Heart left ventricle (tissue), 16 donors: ENCODE measurements around the gene DBF4. TPM values are rescaled to one million over a fixed set of nuclear protein-coding genes. Genes with fewer than 3 reads are reported as not detected.
"Not testable (repeated sequence)": the region's sequence is repeated elsewhere in the genome, so short reads cannot be mapped to it uniquely, and the experiment has no call there.

ENCODE experiments used
- ATAC-seq, 4 donors: fragments of 200-7000 bp; cut with Tn5 transposase; one replicate each; pipeline ENCODE4 v1.9.1; 2020 to 2022; ENCODE audit warnings: moderate library complexity in 4 of 4, mild to moderate bottlenecking in 3 of 4, moderate number of reproducible peaks in 1 of 4
- DNase-seq, 5 donors: peaks; one replicate each; pipeline ENCODE4 v3.0.0-alpha.2; 2020
- H3K27ac ChIP-seq, 12 donors: fragments of 200-600 bp; sonication (generic) in 4 of 12; one replicate each; pipeline versions ENCODE4 v1.5.0 to v1.8.0; 2016 to 2022; ENCODE audit warnings: mild to moderate bottlenecking in 2 of 12
- H3K27me3 ChIP-seq, 9 donors: fragments of 200-600 bp; sonication (generic) in 2 of 9; one replicate each; pipeline versions ENCODE4 v1.5.1 to v1.8.0; 2016 to 2022; ENCODE audit warnings: mild to moderate bottlenecking in 3 of 9
- H3K36me3 ChIP-seq, 9 donors: fragments of 200-600 bp; sonication (generic) in 2 of 9; one replicate each; pipeline versions ENCODE4 v1.5.0 to v1.8.0; 2018 to 2022; ENCODE audit warnings: mild to moderate bottlenecking in 2 of 9
- H3K4me1 ChIP-seq, 12 donors: fragments of 200-600 bp; sonication (generic) in 4 of 12; one replicate each; pipeline versions ENCODE4 v1.5.0 to v1.8.0; 2016 to 2022; ENCODE audit warnings: mild to moderate bottlenecking in 3 of 12
- H3K4me3 ChIP-seq, 12 donors: fragments of 200-600 bp; sonication (generic) in 4 of 12; one replicate each; pipeline versions ENCODE4 v1.5.0 to v1.8.0; 2017 to 2022; ENCODE audit warnings: mild to moderate bottlenecking in 9 of 12, moderate library complexity in 4 of 12
- H3K9me3 ChIP-seq, 12 donors: fragments of 200-600 bp; sonication (generic) in 4 of 12; one replicate each; pipeline versions ENCODE4 v1.5.0 to v1.8.0; 2016 to 2022; ENCODE audit warnings: mild to moderate bottlenecking in 1 of 12
- POLR2A ChIP-seq, 2 donors: fragments of 450-650 bp; IDR thresholded peaks; one replicate each; pipeline ENCODE4 v1.6.1; 2017; ENCODE audit warnings: antibody characterized with exemption in 2 of 2, mild to moderate bottlenecking in 2 of 2, moderate library complexity in 2 of 2
- WGBS, 4 donors: extraction: QIAGEN DNeasy Blood & Tissue Kit in 2 of 4; methylation state at CpG; one replicate each; pipeline versions ENCODE4 v1.1.5 to v1.1.7; 2013 to 2018; 5-methylcytosine and 5-hydroxymethylcytosine counted together
- intact Hi-C, 10 donors: fragments of 100-400 bp; cut with DNase I; formaldehyde crosslinking; loops; one replicate each; pipeline versions ENCODE4 v1.11.1 to v1.14.2; 2022
- long read RNA-seq, 3 donors: library from polyadenylated mRNA; unstranded; transcript quantifications; one replicate each; pipeline ENCODE4 v2.0.0, GENCODE V29; 2020 to 2021
- polyA plus RNA-seq, 2 donors: library from polyadenylated mRNA; stranded (reverse); fragments of 200-250 nt; gene quantifications; one replicate each; pipeline ENCODE4 v1.2.3, GENCODE V29; 2013
- total RNA-seq, 9 donors: library from RNA; depleted of rRNA in 2 of 9; stranded (reverse); fragments of >200 nt in 2 of 9; fragmentation: NEBNext Ultra II Directional in 3 of 9; extraction: Animal tissue kit (Norgen Biotek cat#: 25700) in 3 of 9; gene quantifications; one replicate each; pipeline versions ENCODE4 v1.1.0 to v1.2.4, GENCODE V29; 2016 to 2023
- TF ChIP-seq, protein P1 (sequence below), 12 donors: fragments of 200-600 bp; sonication (generic) in 4 of 12; IDR thresholded peaks; one replicate each; pipeline versions ENCODE4 v1.5.0 to v1.8.0; 2018 to 2022; ENCODE audit warnings: antibody characterized with exemption in 12 of 12, mild to moderate bottlenecking in 5 of 12
- donor health status: ischemic (EF 13 %, LVEDD 7.1; RV severe dilation, severe dysfunction).
- donor health status: healthy with polysubstance abuse.
- donor health status: DM: no; HTN: yes; CAD: no.
- donor health status: DM: no; HTN: no; CAD: no.
- donor health status: ischemic (EF 25% LVEDD 6.9; RV normal size, moderate dysfunction).
- donor health status: ischemic (EF 25% LVEDD 5.7; RV mildly dilated, moderate dysfunction).
- donor health status: healthy.
- donor health status: DM: yes; HTN: yes; CAD: no.
- donor health status: ischemic (EF 35%, LVEDD 5.7; RV mildly dilated, moderate dysfunction).
- donor health status: nonischemic (EF 11% LVEDD 7.7; RV severe dilation, severe dysfunction).
- donor health status: DM: yes; HTN: yes; CAD: no.
- donor health status: PGD.
- donor health status: ischemic (EF 29% LVEDD 5.4; RV normal size, mild dysfunction).
- donor health status: nonischemic (EF 23%, LVEDD 6.1; RV moderate dilation, normal function).

Gene DBF4, protein sequence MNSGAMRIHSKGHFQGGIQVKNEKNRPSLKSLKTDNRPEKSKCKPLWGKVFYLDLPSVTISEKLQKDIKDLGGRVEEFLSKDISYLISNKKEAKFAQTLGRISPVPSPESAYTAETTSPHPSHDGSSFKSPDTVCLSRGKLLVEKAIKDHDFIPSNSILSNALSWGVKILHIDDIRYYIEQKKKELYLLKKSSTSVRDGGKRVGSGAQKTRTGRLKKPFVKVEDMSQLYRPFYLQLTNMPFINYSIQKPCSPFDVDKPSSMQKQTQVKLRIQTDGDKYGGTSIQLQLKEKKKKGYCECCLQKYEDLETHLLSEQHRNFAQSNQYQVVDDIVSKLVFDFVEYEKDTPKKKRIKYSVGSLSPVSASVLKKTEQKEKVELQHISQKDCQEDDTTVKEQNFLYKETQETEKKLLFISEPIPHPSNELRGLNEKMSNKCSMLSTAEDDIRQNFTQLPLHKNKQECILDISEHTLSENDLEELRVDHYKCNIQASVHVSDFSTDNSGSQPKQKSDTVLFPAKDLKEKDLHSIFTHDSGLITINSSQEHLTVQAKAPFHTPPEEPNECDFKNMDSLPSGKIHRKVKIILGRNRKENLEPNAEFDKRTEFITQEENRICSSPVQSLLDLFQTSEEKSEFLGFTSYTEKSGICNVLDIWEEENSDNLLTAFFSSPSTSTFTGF
- 1 to 10 TPM; 1.0 to 7.8 (median 2.8) TPM for total RNA-seq
- 1 to 10 TPM; 1.2 to 2.4 TPM for polyA plus RNA-seq
- long read RNA-seq, donor 1, partial matches to known transcripts = 0 of 3 reads
- long read RNA-seq, donor 1, other reads (novel, unspliced or antisense) = 1 of 3 reads
- long read RNA-seq, donor 2, partial matches to known transcripts = 0 of 2 reads
- long read RNA-seq, donor 2, other reads (novel, unspliced or antisense) = 1 of 2 reads
- long read RNA-seq, donor 3, partial matches to known transcripts = 0 of 1 reads
- long read RNA-seq, donor 3, other reads (novel, unspliced or antisense) = 0 of 1 reads

DNA sequence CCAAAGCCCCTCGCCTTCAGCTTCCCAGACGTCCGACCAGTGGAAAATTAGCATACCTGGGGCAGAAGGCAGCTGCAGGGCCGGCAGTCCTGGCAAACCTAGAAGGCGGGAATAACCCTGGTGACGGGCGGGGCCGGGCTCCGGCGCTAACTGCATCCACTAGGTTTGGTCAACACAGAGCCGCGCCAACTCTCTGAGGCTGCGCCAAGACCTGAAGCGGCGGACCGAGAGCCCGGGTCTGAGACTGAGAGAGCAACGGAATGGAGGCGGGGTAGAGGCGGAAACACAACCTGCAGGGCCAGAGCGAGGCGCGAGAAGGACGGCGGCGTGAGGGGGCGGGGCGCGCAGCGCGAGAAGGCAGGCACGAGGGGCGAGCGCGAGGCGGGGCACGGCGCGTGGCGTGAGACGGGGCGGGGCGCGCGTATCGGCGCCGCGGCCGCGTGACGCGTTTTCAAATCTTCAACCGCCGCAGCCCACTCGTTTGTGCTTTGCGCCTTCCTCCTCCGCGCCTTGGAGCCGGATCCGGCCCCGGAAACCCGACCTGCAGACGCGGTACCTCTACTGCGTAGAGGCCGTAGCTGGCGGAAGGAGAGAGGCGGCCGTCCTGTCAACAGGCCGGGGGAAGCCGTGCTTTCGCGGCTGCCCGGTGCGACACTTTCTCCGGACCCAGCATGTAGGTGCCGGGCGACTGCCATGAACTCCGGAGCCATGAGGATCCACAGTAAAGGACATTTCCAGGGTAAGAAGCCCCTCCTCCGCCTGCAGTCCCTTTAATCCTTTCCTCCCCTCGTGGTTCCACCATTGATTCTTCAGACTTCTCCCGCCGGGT, at the start of gene DBF4, which contains the start of gene SLC25A40:
Gene DBF4, plus strand, starts transcription at position 454 of the 829 bp plus-strand sequence. Its CDS starts 240 bp downstream, at position 694.
Gene SLC25A40, minus strand, starts transcription at position 321 of the 829 bp plus-strand sequence. CDS start 17,633 bp downstream, outside the sequence.
- Histone ChIP-seq H3K9me3 (peaks cover 0 to 18% (median 2%) of the 10 kb centered on the region in 12 donors), H3K36me3 (peaks cover 0 to 3% (median 0%) of the 10 kb centered on the region in 9 donors), H3K27me3 (no peaks in the 10 kb centered on the region), H3K4me3 (peak within 1 kb of the TSS; percentile 62 to 94 (median 76)), H3K4me1 (peaks cover 0 to 48% (median 18%) of the 10 kb centered on the region in 12 donors), H3K27ac (peak within 1 kb of the TSS; percentile 60 to 94 (median 91))
- WGBS, 4 donors = 0 to 3% (median 2%) methylated on average over 24 to 84 of the region's 84 CpGs
- DNase-seq (peak; percentile 95 to 97 (median 96)), ATAC-seq (peak; percentile 92 to 99 (median 98))
- TF ChIP-seq, protein P1, sequence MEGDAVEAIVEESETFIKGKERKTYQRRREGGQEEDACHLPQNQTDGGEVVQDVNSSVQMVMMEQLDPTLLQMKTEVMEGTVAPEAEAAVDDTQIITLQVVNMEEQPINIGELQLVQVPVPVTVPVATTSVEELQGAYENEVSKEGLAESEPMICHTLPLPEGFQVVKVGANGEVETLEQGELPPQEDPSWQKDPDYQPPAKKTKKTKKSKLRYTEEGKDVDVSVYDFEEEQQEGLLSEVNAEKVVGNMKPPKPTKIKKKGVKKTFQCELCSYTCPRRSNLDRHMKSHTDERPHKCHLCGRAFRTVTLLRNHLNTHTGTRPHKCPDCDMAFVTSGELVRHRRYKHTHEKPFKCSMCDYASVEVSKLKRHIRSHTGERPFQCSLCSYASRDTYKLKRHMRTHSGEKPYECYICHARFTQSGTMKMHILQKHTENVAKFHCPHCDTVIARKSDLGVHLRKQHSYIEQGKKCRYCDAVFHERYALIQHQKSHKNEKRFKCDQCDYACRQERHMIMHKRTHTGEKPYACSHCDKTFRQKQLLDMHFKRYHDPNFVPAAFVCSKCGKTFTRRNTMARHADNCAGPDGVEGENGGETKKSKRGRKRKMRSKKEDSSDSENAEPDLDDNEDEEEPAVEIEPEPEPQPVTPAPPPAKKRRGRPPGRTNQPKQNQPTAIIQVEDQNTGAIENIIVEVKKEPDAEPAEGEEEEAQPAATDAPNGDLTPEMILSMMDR (IDR thresholded peaks at IDR 0.05) = peak in 1 of 12 donors; percentile 10
- peak in 1 of 2 donors; percentile 49 for TF ChIP-seq POLR2A (IDR thresholded peaks at IDR 0.05)
- intact Hi-C loops = loop anchor here in 5 of 10 donors (2.0 to 10.0 kb wide), 7 partner anchors 81 to 534 kb away; partner anchors contain the start of genes RUNDC3B (in 2 of the 5) and CROT (in 1 of the 5)

DNA sequence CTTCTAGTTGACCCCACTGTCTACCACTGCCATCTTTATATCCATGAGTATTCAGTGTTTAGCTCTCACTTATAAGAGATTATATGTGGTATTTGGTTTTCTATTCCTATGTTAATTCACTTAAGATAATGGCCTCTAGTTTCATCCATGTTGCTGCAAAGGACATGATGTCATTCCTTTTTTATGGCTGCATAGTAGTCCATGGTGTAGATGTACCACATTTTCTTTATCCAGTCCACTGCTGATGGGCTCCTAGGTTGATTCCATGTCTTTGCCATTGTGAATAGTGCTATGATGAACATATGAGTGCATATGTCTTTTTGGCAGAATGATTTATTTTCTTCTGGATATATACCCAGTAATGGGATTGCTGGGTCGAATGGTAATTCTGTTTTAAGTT, 47.9 kb upstream of the DBF4 start:
- 96 to 100% (median 99%) methylated on average over 1 of the region's 1 CpG for WGBS, 4 donors
- ATAC-seq, H3K27me3 ChIP-seq, DNase-seq, H3K27ac ChIP-seq, H3K4me1 ChIP-seq, intact Hi-C loops, H3K4me3 ChIP-seq: not testable (repeated sequence)
- Histone ChIP-seq H3K9me3 (peaks cover 0 to 15% (median 0%) of the 10 kb centered on the region in 12 donors), H3K36me3 (peaks cover 0 to 29% (median 0%) of the 10 kb centered on the region in 9 donors)

DNA sequence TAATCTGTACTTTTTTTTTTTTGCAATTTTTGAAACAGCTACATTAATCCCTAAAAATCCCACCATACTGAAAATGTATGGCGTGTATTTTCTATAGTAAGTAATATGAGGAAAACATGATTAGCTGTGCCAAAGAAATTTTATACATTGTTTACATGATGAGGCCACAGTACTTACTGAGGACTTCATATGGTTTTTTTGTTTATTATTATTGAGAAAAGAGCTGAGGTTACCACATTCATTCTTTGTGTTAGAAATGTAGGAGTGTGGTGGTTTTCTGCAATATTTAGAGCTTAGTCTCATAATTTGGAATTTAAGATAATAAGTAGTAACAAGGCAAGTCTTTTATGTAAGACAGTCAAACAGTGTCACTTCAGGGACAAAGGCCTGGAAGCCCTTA, 45.2 kb upstream of the DBF4 start:
- WGBS, 4 donors = 99 to 100% (median 100%) methylated on average over 1 of the region's 1 CpG
- ATAC-seq (no peak), DNase-seq (no peak)
- no peaks in the 10 kb centered on the region for H3K4me1 ChIP-seq
- H3K4me3 ChIP-seq = no peak overlapping the region
- TF ChIP-seq, protein P1 (IDR thresholded peaks at IDR 0.05) = no peak
- no peak for TF ChIP-seq POLR2A (IDR thresholded peaks at IDR 0.05)
- H3K27me3 ChIP-seq = no peaks in the 10 kb centered on the region
- intact Hi-C loops = no loop called here
- peaks cover 0 to 39% (median 9%) of the 10 kb centered on the region in 9 donors for H3K36me3 ChIP-seq
- H3K27ac ChIP-seq = no peak overlapping the region
- H3K9me3 ChIP-seq = peaks cover 0 to 7% (median 0%) of the 10 kb centered on the region in 12 donors

DNA sequence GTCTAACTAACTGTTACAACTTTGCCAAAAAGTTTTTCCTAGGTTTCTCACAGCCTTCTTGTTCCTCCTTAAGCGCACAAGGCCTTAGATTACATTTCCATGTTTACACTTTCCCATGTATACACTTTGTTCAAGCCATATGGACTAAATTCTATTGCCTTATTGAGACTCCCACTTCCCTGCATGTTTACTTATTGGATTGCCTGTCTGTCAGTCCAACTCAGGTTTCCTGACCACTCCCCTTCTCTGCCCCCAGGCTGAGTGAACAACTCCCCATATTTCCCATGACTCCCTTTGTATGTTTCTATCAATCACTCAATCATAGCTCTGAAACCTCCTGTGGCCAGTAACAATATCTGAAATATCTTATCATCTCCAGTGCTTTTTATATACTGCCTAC, 43.2 kb upstream of the DBF4 start:
- 95 to 98% (median 97%) methylated on average over 1 of the region's 1 CpG for WGBS, 4 donors
- intact Hi-C loops = no loop called here
- Histone ChIP-seq H3K36me3 (peaks cover 0 to 43% (median 11%) of the 10 kb centered on the region in 9 donors), H3K4me3 (no peak overlapping the region), H3K9me3 (peaks cover 0 to 6% (median 0%) of the 10 kb centered on the region in 12 donors), H3K27me3 (no peaks in the 10 kb centered on the region), H3K27ac (no peak overlapping the region), H3K4me1 (no peaks in the 10 kb centered on the region)
- no peak for DNase-seq
- TF ChIP-seq POLR2A (IDR thresholded peaks at IDR 0.05) = no peak
- TF ChIP-seq, protein P1 (IDR thresholded peaks at IDR 0.05) = no peak
- ATAC-seq = no peak
